PC-3 (cell line): ENCODE data around the gene TMPO. TPM values are rescaled to one million over a fixed set of nuclear protein-coding genes. Genes with fewer than 3 reads are reported as not detected.

ENCODE experiments used
- ATAC-seq: fragments of 200-7000 bp; cut with Tn5 transposase; 2 replicates; pipeline ENCODE4 v1.9.1; 2020; ENCODE audit warnings: mild to moderate bottlenecking, moderate library complexity
- BruUV-seq: library from RNA; stranded (reverse); fragments of 400-500 nt; replicated peaks from 2 replicates; lab custom pipeline; 2021; lab: Mats Ljungman, UMichigan
- CTCF ChIA-PET: fragments of 300-600 bp; sonication (Branson Sonifier 250); formaldehyde crosslinking; loops from one replicate; lab custom pipeline; 2022; ENCODE audit warnings: antibody characterized with exemption; lab: Charles Lee
- POLR2A ChIA-PET: fragments of 300-600 bp; sonication (Branson Sonifier 250); formaldehyde crosslinking; loops from one replicate; lab custom pipeline; 2022; ENCODE audit warnings: antibody characterized with exemption; ENCODE audit not compliant: unreplicated experiment; lab: Charles Lee
- DNase-seq: peaks from one replicate; pipeline ENCODE4 v3.0.0-alpha.2; 2015
- H2AFZ ChIP-seq: fragments of 300-600 bp; sonication (generic); 2 replicates; pipeline ENCODE4 v1.6.0; 2016; ENCODE audit warnings: antibody characterized with exemption, low read length
- H3F3A ChIP-seq: fragments of 300-600 bp; sonication (generic); one replicate; pipeline ENCODE4 v1.6.0; 2017; ENCODE audit warnings: antibody characterized with exemption, low read length, control low read depth, mild to moderate bottlenecking; ENCODE audit not compliant: unreplicated experiment
- H3K27ac ChIP-seq: fragments of 300-600 bp; sonication (generic); 2 replicates; pipeline ENCODE4 v1.5.1; 2016; ENCODE audit warnings: mild to moderate bottlenecking, low read length
- H3K27me3 ChIP-seq: fragments of 300-600 bp; sonication (generic); 2 replicates; pipeline ENCODE4 v1.6.1; 2016; ENCODE audit warnings: low read length, mixed read lengths
- H3K36me3 ChIP-seq: fragments of 300-600 bp; sonication (generic); 2 replicates; pipeline ENCODE4 v1.6.1; 2016; ENCODE audit warnings: low read depth, mixed run types, low read length, mixed read lengths
- H3K4me1 ChIP-seq: fragments of 300-600 bp; sonication (generic); 2 replicates; pipeline ENCODE4 v1.5.1; 2016; ENCODE audit warnings: low read length; ENCODE audit not compliant: insufficient read depth
- H3K4me2 ChIP-seq: fragments of 300-600 bp; sonication (generic); 2 replicates; pipeline ENCODE4 v1.6.0; 2016; ENCODE audit warnings: low read length
- H3K4me3 ChIP-seq: fragments of 300-600 bp; sonication (generic); 2 replicates; pipeline ENCODE4 v1.5.1; 2016; ENCODE audit warnings: mild to moderate bottlenecking, low read length, mixed read lengths
- H3K79me2 ChIP-seq: fragments of 300-600 bp; sonication (generic); 2 replicates; pipeline ENCODE4 v1.6.1; 2017; ENCODE audit warnings: low read length, mixed read lengths
- H3K9ac ChIP-seq: fragments of 300-600 bp; sonication (generic); 2 replicates; pipeline ENCODE4 v1.6.0; 2016; ENCODE audit warnings: mild to moderate bottlenecking, low read length
- H3K9me2 ChIP-seq: fragments of 300-600 bp; sonication (generic); replicated peaks from 2 replicates; pipeline ENCODE4 v1.6.1; 2016; ENCODE audit warnings: mixed run types, low read length, mixed read lengths
- H3K9me3 ChIP-seq: fragments of 300-600 bp; sonication (generic); 2 replicates; pipeline ENCODE4 v1.6.1; 2016; ENCODE audit warnings: low read length, mixed read lengths
- H4K20me1 ChIP-seq: fragments of 300-600 bp; sonication (generic); 2 replicates; pipeline ENCODE4 v1.6.1; 2016; ENCODE audit warnings: low read length, mixed read lengths
- EZH2 ChIP-seq: fragments of 300-600 bp; sonication (generic); IDR thresholded peaks from one replicate; pipeline ENCODE4 v1.6.1; 2017; ENCODE audit warnings: antibody characterized with exemption, mild to moderate bottlenecking, low read length; ENCODE audit not compliant: unreplicated experiment
- EZH2phosphoT487 ChIP-seq: fragments of 300-600 bp; sonication (generic); IDR thresholded peaks from 2 replicates; pipeline ENCODE4 v1.6.1; 2018; ENCODE audit warnings: mild to moderate bottlenecking, antibody characterized with exemption, low read length, borderline replicate concordance
- intact Hi-C: fragments of 100-400 bp; cut with micrococcal nuclease; formaldehyde crosslinking; loops from 2 replicates; pipeline ENCODE4 v1.9.0; 2023
- total RNA-seq: library from RNA; depleted of rRNA; stranded (reverse); fragments of >200 nt; gene quantifications from 2 replicates; pipeline ENCODE4 v1.2.3, GENCODE V29; 2014
- TF ChIP-seq, protein P1 (sequence below): fragments of 300-600 bp; sonication (generic); conservative IDR thresholded peaks from 2 replicates; pipeline ENCODE4 v1.5.1; 2017; ENCODE audit warnings: antibody characterized with exemption, low read depth, mild to moderate bottlenecking, low read length

TMPO gene
- total RNA-seq, 1 experiment from 2014 or later, result 160 TPM

DNA sequence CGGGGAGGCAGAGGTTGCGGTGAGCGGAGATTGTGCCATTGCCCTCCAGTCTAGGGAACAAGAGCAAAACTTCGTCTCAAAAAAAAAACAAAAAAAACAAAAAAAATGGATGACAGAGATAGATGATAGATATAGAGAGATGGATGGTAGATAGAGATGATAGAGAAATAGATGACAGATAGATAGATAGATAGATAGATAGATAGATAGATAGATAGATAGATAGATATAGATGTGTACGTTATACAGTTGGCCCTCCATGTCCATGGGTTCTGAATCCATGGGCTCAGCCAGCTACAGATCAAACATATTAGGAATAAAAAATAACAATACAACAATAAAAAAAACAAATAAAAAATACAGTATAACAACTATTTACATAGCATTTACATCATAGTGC, 65.3 kb downstream of the TMPO start:
- Histone ChIP-seq H4K20me1 (no peaks in the 10 kb centered on the region), H3K4me1 (0 out of 2 replicates have a peak, but pooled peaks cover 6% of the 10 kb centered on the region), H3F3A (no peaks in the 10 kb centered on the region), H3K4me2 (no peak overlapping the region), H3K36me3 (no peaks in the 10 kb centered on the region), H3K9me2 (no peaks in the 10 kb centered on the region), H3K27me3 (no peaks in the 10 kb centered on the region), H3K4me3 (no peak overlapping the region), H3K79me2 (no peaks in the 10 kb centered on the region), H3K27ac (no peak overlapping the region), H3K9ac (no peak overlapping the region), H2AFZ (no peak overlapping the region), H3K9me3 (no peaks in the 10 kb centered on the region)
- intact Hi-C loops, result no loop called here
- no peak for ATAC-seq
- TF ChIP-seq EZH2, result no peak
- TF ChIP-seq, protein P1, sequence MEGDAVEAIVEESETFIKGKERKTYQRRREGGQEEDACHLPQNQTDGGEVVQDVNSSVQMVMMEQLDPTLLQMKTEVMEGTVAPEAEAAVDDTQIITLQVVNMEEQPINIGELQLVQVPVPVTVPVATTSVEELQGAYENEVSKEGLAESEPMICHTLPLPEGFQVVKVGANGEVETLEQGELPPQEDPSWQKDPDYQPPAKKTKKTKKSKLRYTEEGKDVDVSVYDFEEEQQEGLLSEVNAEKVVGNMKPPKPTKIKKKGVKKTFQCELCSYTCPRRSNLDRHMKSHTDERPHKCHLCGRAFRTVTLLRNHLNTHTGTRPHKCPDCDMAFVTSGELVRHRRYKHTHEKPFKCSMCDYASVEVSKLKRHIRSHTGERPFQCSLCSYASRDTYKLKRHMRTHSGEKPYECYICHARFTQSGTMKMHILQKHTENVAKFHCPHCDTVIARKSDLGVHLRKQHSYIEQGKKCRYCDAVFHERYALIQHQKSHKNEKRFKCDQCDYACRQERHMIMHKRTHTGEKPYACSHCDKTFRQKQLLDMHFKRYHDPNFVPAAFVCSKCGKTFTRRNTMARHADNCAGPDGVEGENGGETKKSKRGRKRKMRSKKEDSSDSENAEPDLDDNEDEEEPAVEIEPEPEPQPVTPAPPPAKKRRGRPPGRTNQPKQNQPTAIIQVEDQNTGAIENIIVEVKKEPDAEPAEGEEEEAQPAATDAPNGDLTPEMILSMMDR, result no peak
- TF ChIP-seq EZH2phosphoT487, result no peak
- DNase-seq, result no peak
- BruUV-seq, result no TSS peak
- CTCF ChIA-PET, result no interaction called here
- POLR2A ChIA-PET, result no interaction called here

DNA sequence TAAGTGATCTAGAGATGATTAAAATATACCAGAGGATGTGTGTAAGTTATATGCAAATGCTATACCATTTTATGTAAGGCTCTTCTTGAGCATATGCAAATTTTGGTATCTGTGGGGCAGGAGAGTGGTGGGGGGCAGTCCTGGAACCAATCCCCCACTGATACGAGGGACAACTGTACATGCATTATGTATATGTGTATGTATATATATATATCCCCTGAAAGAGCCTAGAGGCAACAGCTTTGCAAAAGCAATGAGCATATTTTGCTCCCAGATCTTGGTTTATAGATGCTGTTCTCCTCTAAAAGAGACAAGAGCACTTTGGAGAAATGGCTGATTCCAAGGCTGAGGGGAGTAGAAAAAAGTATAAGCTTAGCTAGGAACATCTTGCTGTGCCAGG, 65.7 kb downstream of the TMPO start:
- Histone ChIP-seq H4K20me1 (no peaks in the 10 kb centered on the region), H3K79me2 (no peaks in the 10 kb centered on the region), H3K9ac (no peak overlapping the region), H3K36me3 (no peaks in the 10 kb centered on the region), H3K4me3 (no peak overlapping the region), H3K9me2 (no peaks in the 10 kb centered on the region), H3K4me2 (no peak overlapping the region), H3K27me3 (no peaks in the 10 kb centered on the region), H3K9me3 (no peaks in the 10 kb centered on the region), H2AFZ (no peak overlapping the region), H3F3A (no peaks in the 10 kb centered on the region), H3K27ac (no peak overlapping the region), H3K4me1 (0 out of 2 replicates have a peak, but pooled peaks cover 6% of the 10 kb centered on the region)
- DNase-seq (no peak), ATAC-seq (no peak)
- TF ChIP-seq EZH2, result no peak
- no peak for TF ChIP-seq EZH2phosphoT487
- TF ChIP-seq, protein P1, result no peak
- BruUV-seq, result no TSS peak
- intact Hi-C loops, result no loop called here
- POLR2A ChIA-PET, result no interaction called here
- CTCF ChIA-PET, result interaction anchor here (0.6 kb wide), 1 partner anchor 25 kb away, joined by 5 read pairs; no protein-coding TSS in a partner anchor

DNA sequence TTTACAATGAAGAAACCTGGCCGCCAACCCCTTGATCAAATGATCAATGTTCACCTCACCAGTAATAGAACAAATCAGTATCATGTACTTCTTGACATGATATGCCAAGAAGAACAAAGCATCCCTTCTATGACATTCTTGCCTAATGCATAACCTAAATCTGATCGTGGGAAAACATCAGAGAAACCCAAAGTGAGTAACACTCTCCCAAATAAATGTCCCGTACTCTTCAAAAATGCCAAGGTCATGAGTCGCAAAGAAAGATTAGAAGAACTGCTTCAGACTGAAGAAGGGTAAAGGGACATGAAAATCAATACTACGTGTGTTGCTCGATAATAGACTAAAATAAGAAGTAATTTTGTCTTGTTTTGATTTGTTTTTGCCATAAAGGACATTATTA, 66.7 kb downstream of the TMPO start:
- Histone ChIP-seq H3K27me3 (no peaks in the 10 kb centered on the region), H3K4me1 (0 out of 2 replicates have a peak, but pooled peaks cover 6% of the 10 kb centered on the region), H2AFZ (no peak overlapping the region), H3K79me2 (no peaks in the 10 kb centered on the region), H3K36me3 (no peaks in the 10 kb centered on the region), H4K20me1 (no peaks in the 10 kb centered on the region), H3F3A (no peaks in the 10 kb centered on the region), H3K9me3 (no peaks in the 10 kb centered on the region), H3K4me3 (no peak overlapping the region), H3K9ac (no peak overlapping the region), H3K27ac (no peak overlapping the region), H3K4me2 (no peak overlapping the region; the same call in 1 of the 2 replicates), H3K9me2 (no peaks in the 10 kb centered on the region)
- CTCF ChIA-PET, result no interaction called here
- DNase-seq (peak; percentile 70), ATAC-seq (peak; percentile 40; the same call in 1 of the 2 replicates)
- TF ChIP-seq, protein P1, result no peak
- TF ChIP-seq EZH2 (no peak), EZH2phosphoT487 (no peak)
- intact Hi-C loops, result no loop called here
- BruUV-seq, result no TSS peak
- POLR2A ChIA-PET, result no interaction called here
